PC-3 (cell line): ENCODE results near the gene SUGCT.

ENCODE experiments used
- EZH2 ChIP-seq: fragments of 300-600 bp; sonication (generic); IDR thresholded peaks from one replicate; pipeline ENCODE4 v1.6.1; 2017; ENCODE audit warnings: antibody characterized with exemption, mild to moderate bottlenecking, low read length; ENCODE audit not compliant: unreplicated experiment
- EZH2phosphoT487 ChIP-seq: fragments of 300-600 bp; sonication (generic); IDR thresholded peaks from 2 replicates; pipeline ENCODE4 v1.6.1; 2018; ENCODE audit warnings: mild to moderate bottlenecking, antibody characterized with exemption, low read length, borderline replicate concordance
- TF ChIP-seq, protein P1 (sequence below): fragments of 300-600 bp; sonication (generic); conservative IDR thresholded peaks from 2 replicates; pipeline ENCODE4 v1.5.1; 2017; ENCODE audit warnings: antibody characterized with exemption, low read depth, mild to moderate bottlenecking, low read length

DNA sequence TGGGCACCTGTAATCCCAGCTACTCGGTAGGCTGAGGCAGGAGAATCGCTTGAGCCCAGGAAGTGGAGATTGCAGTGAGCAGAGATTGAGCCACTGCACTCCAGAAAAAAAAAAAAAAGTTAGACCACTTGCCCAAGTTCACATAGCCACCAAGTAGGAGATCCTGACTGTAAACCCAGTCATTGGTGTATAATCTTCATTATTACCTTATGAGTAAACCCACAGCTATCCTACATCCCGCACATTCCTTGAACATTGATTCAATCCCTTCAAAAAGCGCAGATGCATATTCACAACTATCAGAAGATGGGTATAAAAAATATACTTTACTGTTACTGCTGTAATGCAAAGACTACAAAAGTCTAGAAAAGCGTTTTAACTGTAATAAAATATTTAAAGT lies 512.9 kb downstream of the SUGCT start:
- TF ChIP-seq, protein P1, sequence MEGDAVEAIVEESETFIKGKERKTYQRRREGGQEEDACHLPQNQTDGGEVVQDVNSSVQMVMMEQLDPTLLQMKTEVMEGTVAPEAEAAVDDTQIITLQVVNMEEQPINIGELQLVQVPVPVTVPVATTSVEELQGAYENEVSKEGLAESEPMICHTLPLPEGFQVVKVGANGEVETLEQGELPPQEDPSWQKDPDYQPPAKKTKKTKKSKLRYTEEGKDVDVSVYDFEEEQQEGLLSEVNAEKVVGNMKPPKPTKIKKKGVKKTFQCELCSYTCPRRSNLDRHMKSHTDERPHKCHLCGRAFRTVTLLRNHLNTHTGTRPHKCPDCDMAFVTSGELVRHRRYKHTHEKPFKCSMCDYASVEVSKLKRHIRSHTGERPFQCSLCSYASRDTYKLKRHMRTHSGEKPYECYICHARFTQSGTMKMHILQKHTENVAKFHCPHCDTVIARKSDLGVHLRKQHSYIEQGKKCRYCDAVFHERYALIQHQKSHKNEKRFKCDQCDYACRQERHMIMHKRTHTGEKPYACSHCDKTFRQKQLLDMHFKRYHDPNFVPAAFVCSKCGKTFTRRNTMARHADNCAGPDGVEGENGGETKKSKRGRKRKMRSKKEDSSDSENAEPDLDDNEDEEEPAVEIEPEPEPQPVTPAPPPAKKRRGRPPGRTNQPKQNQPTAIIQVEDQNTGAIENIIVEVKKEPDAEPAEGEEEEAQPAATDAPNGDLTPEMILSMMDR, result no peak
- TF ChIP-seq EZH2 (no peak), EZH2phosphoT487 (no peak)
